SK-N-MC (cell line): ENCODE data around the gene CUX1.

Source experiments
- EZH2 ChIP-seq: fragments of 200-600 bp; sonication (generic); IDR thresholded peaks from one replicate; pipeline ENCODE4 v1.6.1; 2017; ENCODE audit warnings: antibody characterized with exemption
- POLR2AphosphoS5 ChIP-seq: IDR thresholded peaks from 2 replicates; pipeline ENCODE4 v1.6.1; 2012; ENCODE audit warnings: mild to moderate bottlenecking, low read depth, low read length, borderline replicate concordance

DNA sequence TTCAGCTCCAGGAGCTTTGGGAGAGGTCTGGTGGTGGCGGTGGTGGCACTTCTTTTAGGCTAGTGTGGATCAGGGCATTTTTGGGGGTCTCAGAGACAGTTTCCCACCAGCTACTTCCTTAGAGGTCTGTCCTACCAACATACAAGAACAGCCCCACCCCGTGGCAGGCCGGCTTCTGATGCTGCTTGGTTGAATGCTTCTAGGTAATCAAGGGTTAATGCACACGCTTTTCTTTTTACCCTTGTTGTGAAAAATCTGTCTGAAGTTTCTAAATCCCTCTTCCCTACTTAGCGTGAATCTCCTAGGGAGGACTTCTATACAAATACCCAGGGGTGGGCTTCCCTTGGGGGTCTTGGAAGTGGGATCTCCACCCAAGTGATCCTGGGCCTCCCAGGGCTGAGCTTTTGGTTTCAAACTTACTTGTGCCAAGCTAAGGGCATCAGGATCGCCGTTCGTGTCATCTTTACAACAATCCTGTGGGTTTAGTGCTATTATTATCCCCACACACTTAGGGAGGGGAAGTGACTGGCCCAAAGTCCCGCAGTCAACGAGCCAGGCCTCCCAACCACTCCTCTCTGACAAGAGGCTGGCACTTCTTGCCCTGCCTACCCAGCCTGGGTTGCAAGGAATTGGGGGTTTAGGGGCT, 471.0 kb downstream of the CUX1 start:
- TF ChIP-seq POLR2AphosphoS5 (no peak), EZH2 (no peak)
